GM19455 (cell line): ENCODE results near the gene SGMS1.
"Not testable (repeated sequence)": the region's sequence is repeated elsewhere in the genome, so short reads cannot be mapped to it uniquely, and the experiment has no call there.

Experiments used
- ATAC-seq: cut with Tn5 transposase; IDR thresholded peaks from one replicate; pipeline ENCODE4 v1.9.1; 2021; ENCODE audit not compliant: unreplicated experiment

Gene SGMS1

DNA sequence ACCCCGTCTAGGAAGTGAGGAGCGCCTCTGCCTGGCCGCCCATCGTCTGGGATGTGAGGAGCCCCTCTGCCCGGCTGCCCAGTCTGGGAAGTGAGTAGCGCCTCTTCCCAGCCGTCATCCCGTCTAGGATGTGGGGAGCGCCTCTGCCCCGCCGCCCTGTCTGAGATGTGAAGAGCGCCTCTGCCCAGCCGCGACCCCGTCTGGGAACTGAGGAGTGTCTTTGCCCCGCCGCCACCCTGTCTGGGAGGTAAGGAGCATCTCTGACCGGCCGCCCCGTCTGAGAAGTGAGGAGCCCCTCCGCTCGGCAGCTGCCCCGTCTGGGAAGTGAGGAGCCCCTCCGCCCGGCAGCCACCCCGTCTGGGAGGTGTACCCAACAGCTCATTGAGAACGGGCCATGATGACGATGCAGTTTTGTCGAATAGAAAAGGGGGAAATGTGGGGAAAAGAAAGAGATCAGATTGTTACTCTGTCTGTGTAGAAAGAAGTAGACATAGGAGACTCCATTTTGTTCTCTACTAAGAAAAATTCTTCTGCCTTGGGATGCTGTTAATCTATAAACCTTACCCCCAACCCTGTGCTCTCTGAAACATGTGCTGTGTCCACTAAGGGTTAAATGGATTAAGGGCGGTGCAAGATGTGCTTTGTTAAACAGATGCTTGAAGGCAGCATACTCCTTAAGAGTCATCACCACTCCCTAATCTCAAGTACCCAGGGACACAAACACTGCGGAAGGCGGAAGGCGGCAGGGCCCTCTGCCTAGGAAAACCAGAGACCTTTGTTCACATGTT lies 267.9 kb downstream of the SGMS1 start:
- ATAC-seq: not testable (repeated sequence)

DNA sequence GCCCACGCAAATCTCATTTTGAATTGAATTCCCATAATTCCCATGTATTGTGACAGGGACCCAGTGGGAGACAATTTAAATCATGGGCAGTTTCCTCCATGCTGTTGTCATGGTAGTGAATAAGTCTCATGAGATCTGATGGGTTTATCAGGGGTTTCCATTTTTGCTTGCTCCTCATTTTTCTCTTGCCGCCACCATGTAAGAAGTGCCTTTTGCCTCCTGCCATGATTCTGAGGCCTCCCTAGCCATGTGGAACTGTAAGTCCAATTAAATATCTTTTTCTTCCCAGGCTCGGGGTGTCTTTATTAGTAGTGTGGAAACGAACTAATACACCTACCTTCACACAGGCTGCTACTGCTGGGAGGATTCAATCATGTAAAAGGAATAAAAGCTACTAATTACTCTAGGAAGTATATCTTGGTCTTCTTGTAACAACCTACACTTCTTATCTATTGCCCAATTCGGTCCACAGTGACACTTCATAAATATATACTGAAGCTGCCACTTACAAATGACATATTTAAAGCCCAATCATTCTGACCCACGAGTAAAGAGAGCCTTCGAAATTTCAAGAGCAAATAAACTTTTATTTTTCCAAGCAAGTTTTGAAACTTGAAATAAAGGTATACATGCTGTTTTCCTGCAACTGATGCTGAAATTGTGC lies 272.1 kb downstream of the SGMS1 start:
- ATAC-seq: no peak

DNA sequence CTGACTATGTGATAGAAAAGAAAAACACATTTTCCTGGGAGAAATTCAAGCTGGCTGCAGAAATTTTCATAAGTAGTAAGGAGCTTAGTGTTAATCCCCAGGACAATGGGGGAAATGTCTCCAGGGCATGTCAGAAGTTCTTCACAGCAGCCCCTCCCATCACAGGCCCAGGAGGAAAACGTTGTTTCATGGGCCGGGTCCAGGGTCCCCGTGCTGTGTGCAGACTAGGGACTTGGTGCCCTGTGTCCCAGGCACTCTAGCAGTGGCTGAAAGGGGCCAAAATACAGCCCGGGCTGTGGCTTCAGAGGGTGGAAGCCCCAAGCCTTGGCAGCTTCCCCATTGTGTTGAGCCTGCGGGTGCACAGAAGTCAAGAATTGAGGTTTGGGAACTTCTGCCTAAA lies 273.4 kb downstream of the SGMS1 start:
- no peak for ATAC-seq

- no peak for ATAC-seq
These were observed 274.2 kb downstream of the SGMS1 start for GRCh38 chr10:50349554-50349953.

- ATAC-seq: peak; percentile 91
These were observed 276.4 kb downstream of the SGMS1 start for GRCh38 chr10:50347394-50347802.

DNA sequence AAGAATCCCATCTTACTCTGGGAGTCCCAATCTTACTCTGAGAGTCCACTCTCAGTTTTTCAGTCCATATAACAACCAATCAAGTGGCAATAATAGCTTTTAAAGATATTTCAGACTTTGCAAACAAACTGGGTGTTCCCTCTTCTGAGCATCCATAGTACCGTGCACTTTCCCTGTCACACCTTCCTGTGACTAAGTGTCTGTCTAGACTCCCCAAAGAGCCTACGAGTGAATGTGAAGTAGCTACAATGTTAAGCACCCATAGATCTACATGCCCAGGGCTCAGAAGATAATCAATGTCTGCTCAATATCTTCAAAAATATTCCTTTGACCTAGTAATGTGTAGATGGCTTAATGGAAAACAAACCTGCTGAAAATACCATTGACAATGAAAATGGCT lies 276.8 kb downstream of the SGMS1 start:
- ATAC-seq: no peak

- ATAC-seq: no peak
These were observed 278.2 kb downstream of the SGMS1 start for GRCh38 chr10:50345545-50345944.

GRCh38 chr10:50343702-50344331 lies 279.9 kb downstream of the SGMS1 start:
- no peak for ATAC-seq

DNA sequence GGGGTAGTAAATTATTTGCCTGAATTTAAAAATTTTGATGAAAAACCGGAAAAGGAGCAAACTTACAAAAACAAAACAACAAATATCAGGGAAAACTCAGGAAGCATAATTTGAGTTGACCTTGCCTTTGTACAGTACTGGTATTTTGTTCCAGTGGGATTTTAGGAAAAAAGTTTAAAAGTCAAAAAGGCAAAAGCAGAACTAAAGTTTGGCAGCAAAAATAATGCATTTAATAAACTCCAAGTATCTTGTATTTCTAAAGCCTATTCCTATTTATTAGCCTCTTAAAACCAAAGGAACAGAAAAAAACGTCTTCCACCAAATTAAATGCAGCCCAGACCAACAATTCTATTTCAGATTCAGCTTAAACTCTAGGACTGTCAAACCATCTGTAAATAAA lies 281.8 kb downstream of the SGMS1 start:
- no peak for ATAC-seq

DNA sequence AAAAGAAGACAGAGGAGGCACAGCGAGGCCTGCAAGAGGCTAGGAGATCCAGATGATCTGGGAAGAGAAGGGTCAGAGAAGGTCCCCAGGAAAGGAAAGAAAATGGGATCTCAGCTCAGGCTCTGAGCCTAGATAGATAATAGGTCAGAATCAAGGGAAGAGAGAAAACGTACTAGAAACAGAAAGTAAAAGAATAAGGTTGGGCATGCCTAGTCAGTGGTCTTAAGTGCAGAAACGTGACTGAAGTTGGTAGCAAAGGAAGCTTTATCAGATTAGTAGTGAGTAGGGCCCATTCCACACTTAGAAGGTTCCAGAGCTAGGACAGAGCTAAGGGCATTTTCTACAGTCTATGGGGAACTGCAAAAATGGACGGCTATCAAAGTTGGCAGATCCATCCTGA lies 287.6 kb downstream of the SGMS1 start:
- ATAC-seq: no peak

DNA sequence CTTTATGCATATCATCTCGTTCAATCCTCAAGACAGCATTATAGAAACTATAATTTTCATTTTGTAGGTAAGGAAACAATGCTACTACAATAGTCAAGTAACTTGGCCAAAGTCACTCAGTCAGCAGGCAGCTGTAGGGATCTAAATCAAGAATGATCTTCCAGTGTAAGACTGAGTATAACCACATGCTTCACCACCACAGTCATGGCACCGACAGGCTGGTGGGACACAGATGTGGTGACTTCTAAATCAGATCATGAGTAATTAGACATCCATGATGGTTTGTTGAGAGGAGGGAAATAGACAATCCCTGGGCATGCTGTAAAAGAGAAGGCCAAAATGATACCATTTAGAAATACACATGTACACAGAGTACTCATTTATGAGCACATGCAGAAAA lies 288.4 kb downstream of the SGMS1 start:
- no peak for ATAC-seq

DNA sequence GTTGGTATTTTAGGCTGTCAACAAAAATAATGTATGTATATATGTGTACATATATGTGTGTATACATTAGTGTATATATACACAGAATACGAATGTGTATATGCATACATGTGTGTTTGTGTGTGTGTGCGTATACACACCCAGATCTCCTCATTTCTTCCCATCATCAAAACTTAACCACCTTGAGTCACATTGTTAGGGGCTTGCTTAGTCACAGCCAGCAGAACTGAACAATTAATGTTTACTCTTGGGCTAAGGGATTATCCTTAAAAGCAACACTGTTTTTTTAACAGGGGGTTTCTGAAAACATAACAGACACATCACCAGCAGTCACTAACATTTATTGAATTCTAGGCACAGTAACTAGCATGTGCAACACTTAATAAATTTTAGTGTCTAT lies 289.5 kb downstream of the SGMS1 start:
- ATAC-seq: no peak

DNA sequence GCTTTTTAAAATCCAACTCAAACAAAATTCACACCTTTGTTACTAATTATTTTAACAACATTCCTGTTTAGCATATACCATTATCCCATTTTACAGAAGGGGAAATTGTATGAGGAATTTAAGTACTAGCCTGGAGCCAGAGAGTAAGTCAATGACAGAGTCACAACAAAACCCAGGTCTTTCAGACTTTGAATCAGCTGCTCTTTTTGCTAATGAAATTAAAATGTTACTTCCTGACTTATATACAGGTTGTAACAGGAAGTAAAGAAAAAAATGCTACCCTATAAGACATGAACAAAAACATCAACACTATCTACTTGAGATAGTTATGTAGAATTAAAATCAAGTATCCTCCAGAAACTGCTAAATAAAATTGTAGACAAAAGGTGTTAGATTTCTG lies 289.9 kb downstream of the SGMS1 start:
- ATAC-seq: no peak

- no peak for ATAC-seq
These were observed 291.5 kb downstream of the SGMS1 start for GRCh38 chr10:50332108-50332842.

GRCh38 chr10:50331486-50331885 lies 292.3 kb downstream of the SGMS1 start:
- no peak for ATAC-seq

DNA sequence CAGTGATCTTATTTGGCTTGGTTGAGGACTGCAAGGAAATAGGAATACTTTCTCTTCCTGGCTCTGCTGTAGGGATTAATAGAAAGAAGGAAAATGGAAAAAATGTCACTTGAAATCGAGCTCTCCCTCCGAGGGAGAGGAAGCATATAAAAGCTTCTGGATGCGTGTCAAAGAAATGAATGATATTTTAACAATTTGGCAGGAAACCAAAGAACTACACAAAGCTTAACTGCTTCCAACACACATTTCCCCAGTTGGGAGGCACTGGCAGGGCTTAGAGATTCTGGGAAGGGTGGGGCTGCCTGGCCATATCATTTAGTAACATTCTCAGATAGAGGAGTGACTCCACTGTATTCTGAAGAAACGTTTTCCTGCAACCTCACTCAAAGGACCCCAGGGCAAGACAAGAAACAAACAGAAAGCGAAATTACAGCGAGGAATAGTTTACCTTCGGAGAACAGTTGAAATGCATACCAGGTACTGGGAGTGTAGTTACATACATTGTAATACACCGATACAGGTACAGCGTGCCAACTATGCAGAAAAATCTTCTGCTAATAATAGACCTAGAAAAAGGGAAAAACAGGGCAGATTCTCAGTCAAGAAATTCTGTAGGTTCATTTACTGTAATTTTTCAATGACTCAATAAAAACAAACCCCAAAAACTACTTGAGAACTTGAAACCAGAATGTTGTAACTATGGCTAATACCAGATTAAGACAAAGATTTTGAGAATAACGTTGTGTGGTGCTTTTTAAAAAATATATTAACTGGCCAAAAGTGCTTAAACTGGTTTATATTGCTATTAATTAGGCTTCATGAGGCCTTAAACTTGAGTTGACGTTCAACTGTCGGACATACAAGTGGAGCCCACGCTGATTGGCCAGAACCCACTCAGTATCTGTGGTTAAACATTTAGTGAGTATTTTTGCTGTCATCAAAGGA lies 296.7 kb downstream of the SGMS1 start:
- no peak for ATAC-seq

- ATAC-seq: no peak
These were observed 297.6 kb downstream of the SGMS1 start for GRCh38 chr10:50326172-50326555.

DNA sequence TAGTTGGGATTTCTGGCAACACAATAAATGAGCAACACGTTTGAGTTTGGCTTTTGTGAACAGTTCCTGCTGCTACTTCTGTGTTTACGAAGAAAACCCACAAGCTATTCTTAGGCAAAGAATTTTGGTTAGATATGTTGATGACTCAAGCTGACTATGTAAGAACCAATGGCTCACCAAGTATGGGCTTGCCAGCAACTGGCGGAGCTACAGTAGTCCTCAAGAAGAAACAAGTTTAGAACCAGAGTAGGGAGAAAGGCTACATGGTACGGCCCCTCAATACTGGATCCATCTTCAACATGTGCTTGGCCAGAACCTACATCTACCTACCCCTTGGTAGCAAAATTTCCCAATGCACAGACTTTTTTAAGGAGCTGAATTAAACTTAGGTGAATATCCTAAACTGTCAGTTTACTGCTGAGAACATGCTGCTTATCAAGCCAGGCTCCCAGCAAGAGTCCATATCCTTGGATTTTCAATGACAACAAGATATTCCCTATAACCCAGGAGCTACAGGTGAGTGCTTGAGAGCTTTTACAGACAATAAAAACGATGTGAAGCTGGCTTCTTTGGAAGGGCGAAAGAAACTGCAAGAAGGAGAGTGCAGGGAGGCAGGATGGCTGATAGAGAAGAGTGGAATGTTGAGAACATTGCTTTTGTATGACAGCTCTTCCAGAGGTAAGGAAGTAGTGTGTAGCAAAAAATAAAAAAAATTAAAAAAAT lies 298.1 kb downstream of the SGMS1 start:
- no peak for ATAC-seq

- ATAC-seq: no peak
These were observed 298.9 kb downstream of the SGMS1 start for GRCh38 chr10:50324680-50325393.
